RKO (cell line): Measurements from ENCODE around the gene RGPD3.
"Not testable (repeated sequence)": the region's sequence is repeated elsewhere in the genome, so short reads cannot be mapped to it uniquely, and the experiment has no call there.

Source experiments
- DNase-seq: peaks from one replicate; pipeline ENCODE4 v3.0.0-alpha.2; 2016; ENCODE audit warnings: low spot score

RGPD3 gene

GRCh38 chr2:106468107-106468506 is at the start of gene RGPD3:
TSS of gene RGPD3 (minus strand) at chr2:106468413. CDS start at chr2:106468288, 125 bp downstream.
- DNase-seq, result not testable (repeated sequence)

GRCh38 chr2:106517329-106517728 is 49.1 kb upstream of the RGPD3 start:
- no peak for DNase-seq

GRCh38 chr2:106516864-106517263 is 48.7 kb upstream of the RGPD3 start:
- DNase-seq, result no peak

- DNase-seq, result no peak
These were observed 48.2 kb upstream of the RGPD3 start for GRCh38 chr2:106516436-106516835.

GRCh38 chr2:106514827-106515226 is 46.6 kb upstream of the RGPD3 start:
- not testable (repeated sequence) for DNase-seq

- not testable (repeated sequence) for DNase-seq
These were observed 45.2 kb upstream of the RGPD3 start for GRCh38 chr2:106513391-106513790.

- DNase-seq, result not testable (repeated sequence)
These were observed 43.7 kb upstream of the RGPD3 start for GRCh38 chr2:106511934-106512333.

- DNase-seq, result peak; percentile 79
These were observed 43.3 kb upstream of the RGPD3 start for GRCh38 chr2:106511476-106511901.

GRCh38 chr2:106510791-106511190 is 42.6 kb upstream of the RGPD3 start:
- not testable (repeated sequence) for DNase-seq

GRCh38 chr2:106509374-106509770 is 41.2 kb upstream of the RGPD3 start:
- not testable (repeated sequence) for DNase-seq

- not testable (repeated sequence) for DNase-seq
These were observed 40.6 kb upstream of the RGPD3 start for GRCh38 chr2:106508660-106509373.

- not testable (repeated sequence) for DNase-seq
These were observed 37.9 kb upstream of the RGPD3 start for GRCh38 chr2:106506002-106506687.

GRCh38 chr2:106504787-106505186 is 36.6 kb upstream of the RGPD3 start:
- not testable (repeated sequence) for DNase-seq

- not testable (repeated sequence) for DNase-seq
These were observed 36.0 kb upstream of the RGPD3 start for GRCh38 chr2:106504192-106504591.

GRCh38 chr2:106502351-106502750 is 34.1 kb upstream of the RGPD3 start:
- not testable (repeated sequence) for DNase-seq

- DNase-seq, result not testable (repeated sequence)
These were observed 32.1 kb upstream of the RGPD3 start for GRCh38 chr2:106500350-106500749.

GRCh38 chr2:106498549-106498948 is 30.3 kb upstream of the RGPD3 start:
- not testable (repeated sequence) for DNase-seq

- not testable (repeated sequence) for DNase-seq
These were observed 24.7 kb upstream of the RGPD3 start for GRCh38 chr2:106492913-106493312.

GRCh38 chr2:106492399-106492798 is 24.2 kb upstream of the RGPD3 start:
- DNase-seq, result not testable (repeated sequence)

- not testable (repeated sequence) for DNase-seq
These were observed 21.5 kb upstream of the RGPD3 start for GRCh38 chr2:106489701-106490100.

GRCh38 chr2:106487386-106488191 is 19.4 kb upstream of the RGPD3 start:
- not testable (repeated sequence) for DNase-seq
